HG03354 (cell line): ENCODE measurements around the gene ANKRD44.
A peak's percentile ranks its signal among the peaks of the same experiment; 100 is the strongest.

Experiments
- ATAC-seq: cut with Tn5 transposase; IDR thresholded peaks from one replicate; pipeline ENCODE4 v1.9.1; 2021; ENCODE audit warnings: mild to moderate bottlenecking; ENCODE audit not compliant: unreplicated experiment, poor library complexity, severe bottlenecking

Gene ANKRD44

DNA sequence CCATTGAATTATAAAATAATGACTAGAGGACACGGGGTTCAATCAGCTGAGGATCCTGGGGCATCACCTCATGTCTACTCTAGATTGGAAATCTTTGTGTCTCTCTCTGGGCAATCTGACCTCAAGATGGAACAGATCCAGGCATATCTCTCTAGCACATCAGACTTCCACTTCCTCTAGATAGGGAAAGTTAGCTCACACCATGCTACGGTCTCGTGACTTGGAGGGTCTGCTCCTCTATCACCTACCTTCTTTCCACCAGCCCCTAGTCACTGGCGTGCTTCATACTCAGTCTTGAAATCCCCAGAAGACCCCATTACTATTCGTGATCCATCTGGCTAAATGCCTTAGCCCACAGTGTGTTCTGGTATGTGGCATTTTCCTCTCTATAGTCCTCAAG, 148.8 kb downstream of the ANKRD44 start:
- no peak for ATAC-seq

- ATAC-seq, result peak; percentile 56
Observed at GRCh38 chr2:197159661-197160211, 150.8 kb downstream of the ANKRD44 start.

GRCh38 chr2:197158591-197159550, 151.7 kb downstream of the ANKRD44 start:
- no peak for ATAC-seq

DNA sequence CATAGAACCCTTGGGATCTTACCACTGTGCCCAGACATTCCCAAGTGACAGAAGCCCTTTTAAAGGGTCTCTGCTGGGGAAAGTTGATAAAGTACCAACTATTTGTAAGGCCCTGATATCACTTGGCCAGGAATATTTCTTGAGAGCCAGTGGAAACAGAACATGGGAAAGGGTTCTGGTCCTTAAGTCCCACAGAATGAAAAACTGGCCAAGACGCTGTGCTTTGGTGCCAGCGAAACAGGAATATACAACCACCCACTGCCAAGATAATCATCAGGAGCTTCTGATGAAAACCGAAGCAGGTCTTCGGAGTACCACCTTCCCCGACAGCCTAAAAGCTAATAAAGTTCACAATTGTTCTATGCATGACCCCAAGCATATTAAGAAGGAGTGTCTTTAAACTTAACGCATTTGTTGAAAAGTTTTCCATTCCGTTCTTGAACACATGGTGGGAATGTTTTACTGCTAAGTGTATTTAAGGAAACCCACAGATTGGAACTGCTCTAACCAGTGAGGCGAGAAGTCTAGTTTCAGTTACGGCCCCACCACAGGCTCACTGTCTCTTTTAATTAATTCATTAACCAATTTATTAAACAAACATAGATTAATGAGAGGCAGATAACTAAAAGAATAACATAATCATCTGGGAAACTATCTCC, 152.6 kb downstream of the ANKRD44 start:
- no peak for ATAC-seq

GRCh38 chr2:197156771-197157170, 153.8 kb downstream of the ANKRD44 start:
- ATAC-seq, result no peak

GRCh38 chr2:197152451-197153228, 157.9 kb downstream of the ANKRD44 start:
- ATAC-seq, result peak; percentile 94

GRCh38 chr2:197149546-197149945, 161.0 kb downstream of the ANKRD44 start:
- no peak for ATAC-seq

- ATAC-seq, result no peak
Observed at GRCh38 chr2:197148401-197148800, 162.2 kb downstream of the ANKRD44 start.

- ATAC-seq, result no peak
Observed at GRCh38 chr2:197147942-197148341, 162.6 kb downstream of the ANKRD44 start.

- no peak for ATAC-seq
Observed at GRCh38 chr2:197146995-197147394, 163.6 kb downstream of the ANKRD44 start.

DNA sequence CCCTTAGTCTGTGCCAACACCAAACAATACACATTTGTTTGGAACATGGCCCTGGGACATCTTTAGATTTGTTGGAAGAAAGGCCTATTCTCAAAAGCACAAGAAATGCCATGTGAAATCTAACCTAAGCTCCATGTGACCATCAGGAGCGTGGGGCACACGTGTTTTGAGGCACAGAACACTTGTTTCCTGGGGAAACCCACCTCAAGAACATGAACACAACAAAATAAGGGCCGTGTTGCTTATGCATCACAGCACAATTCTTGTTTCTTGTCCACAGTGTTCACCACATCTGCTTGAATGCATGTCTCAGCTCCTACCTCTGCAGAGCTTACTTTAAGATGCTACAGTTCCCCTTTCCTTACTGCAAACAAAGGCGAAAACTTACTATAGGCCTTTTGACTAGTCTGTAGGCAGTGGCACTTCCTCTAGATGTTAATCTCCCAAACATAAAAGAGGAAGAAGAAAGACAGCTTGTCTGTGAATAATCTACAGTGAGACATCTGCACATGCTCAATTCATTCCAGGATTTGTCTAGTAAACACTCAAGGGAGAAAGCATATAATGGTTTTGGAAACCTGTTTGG, 165.0 kb downstream of the ANKRD44 start:
- peak; percentile 98 for ATAC-seq

DNA sequence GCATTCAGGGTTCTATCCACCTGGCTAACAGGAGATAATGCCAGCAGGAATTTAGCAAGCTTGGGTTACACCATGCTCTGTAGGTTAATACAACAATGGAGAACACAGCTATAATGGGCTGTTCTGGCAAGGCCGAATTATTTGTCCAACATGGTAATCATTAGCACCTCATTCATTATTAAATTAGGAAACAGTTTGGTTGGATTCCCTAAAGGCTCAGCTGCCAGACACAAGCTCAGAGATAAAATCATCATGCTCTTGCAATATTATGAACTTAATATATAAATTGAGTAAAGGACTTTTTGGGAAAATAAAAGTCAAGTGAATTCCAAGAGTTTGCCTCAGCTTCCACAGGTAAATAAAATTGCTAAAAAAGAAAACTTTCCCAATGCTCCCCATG, 166.4 kb downstream of the ANKRD44 start:
- no peak for ATAC-seq

DNA sequence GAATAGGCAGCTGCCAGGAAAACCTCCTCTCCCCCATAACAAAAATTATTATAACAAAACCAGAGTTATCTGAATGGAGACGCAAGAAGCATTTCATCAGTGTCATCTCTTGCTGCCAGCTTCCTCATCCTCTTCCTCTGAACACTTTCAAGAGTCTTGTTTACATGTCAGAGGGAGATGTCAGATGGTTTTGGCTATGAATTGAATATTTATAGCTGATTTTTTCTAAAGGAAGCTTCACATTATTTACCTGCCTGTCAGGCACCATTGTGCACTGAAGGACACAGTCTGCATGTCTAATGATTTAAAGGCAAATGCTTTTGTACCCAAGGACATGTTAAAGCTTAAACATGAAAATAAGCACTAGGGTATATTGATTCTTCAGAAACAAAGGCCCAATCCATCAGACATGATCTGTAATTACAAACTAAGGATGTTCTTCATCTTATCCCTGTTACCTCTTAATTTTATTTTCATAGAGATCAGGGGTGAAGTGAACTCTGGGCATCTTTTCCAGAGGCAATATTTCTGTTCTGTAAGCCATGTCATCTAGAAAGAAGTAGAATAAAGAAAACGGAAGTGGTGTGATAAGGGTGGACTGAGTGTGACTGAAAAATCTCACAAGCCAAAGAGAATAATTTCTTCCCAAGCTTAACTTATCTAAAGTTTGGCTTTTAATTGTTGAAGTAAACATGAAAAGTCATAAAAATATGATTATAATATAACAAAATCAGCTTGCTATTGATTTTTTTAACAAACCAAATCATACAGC, 168.7 kb downstream of the ANKRD44 start:
- no peak for ATAC-seq

DNA sequence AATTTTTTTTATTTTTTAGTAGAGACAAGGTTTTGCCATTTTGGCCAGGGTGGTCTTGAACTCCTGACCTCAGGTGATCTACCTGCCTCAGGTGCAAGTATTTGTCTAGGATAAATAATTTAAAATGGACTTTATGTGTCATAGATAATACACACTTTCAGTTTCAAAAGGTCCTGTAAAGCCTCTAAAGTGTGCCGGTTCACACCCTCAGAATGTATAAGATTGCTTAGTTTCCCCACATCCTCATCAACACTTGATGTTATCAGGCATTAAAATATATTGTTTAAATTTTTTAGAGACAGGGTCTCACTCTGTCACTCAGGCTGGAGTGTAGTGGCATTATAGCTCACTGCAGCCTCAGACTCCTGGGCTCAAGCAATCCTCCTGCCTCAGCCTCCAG, 170.5 kb downstream of the ANKRD44 start:
- no peak for ATAC-seq

- ATAC-seq, result no peak
Observed at GRCh38 chr2:197138506-197138905, 172.1 kb downstream of the ANKRD44 start.

GRCh38 chr2:197137826-197138477, 172.6 kb downstream of the ANKRD44 start:
- no peak for ATAC-seq

DNA sequence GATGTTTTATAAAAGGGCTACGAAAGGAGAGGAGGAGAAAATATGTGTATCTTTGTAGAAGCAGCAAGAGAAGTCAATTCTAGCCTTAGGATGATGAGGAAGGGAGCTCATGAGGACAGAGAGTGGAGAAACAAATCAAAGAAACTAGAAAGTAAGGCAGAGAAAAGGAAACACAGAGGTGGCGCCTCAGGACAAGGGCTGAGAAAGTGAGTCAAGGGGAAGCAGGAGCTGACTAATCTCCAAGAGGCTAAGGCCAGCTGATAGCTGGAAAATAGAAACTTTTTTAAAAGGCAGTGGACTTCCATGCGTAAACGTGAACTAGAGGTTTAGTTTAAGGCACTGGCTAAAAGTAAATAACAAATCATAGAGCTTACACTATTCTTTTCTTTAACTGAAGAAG, 173.3 kb downstream of the ANKRD44 start:
- ATAC-seq, result no peak

DNA sequence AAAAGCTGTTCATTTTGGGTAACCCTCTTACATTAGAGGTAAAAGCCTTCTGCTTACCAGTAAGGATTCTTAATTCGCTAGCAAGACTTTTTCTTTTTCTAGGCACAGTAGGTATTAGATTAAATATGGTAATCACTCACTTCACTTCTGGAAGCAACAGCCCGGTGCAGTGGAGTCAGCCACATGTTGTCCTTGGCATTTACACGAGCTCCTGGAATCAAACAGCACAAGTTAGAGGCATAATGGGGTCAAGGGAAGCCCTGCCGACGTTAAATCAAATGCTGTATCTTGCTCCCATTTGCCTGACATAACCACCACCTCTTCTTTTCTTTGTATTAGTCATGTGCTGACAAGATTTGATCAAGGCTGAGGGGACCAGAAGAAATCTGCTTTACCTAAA, 174.1 kb downstream of the ANKRD44 start:
- ATAC-seq, result no peak
